ENCODE data around the gene TECTB.

DNA sequence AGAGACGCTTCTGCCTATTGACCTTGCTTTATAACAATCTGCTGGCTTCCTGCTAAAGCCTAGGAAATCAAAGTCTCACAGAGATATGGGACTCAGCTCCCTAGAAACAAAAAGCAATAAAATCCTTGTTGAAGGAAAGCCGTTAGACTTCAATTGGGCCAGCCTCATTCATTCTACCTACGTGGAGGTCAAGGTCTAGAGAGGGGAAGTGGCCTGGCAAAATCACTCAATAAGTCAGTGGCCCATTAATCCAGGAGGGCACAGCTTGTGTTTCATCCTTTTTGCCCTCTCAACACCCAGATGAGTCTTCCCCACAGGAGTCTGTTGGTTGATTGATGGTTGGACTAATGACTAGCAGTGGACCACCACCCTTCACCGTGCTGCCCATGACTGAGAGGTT is 50.3 kb downstream of the TECTB start:
- TF ChIP-seq POLR2A (IDR thresholded peaks at IDR 0.05): no peak
- TF ChIP-seq, protein P1, sequence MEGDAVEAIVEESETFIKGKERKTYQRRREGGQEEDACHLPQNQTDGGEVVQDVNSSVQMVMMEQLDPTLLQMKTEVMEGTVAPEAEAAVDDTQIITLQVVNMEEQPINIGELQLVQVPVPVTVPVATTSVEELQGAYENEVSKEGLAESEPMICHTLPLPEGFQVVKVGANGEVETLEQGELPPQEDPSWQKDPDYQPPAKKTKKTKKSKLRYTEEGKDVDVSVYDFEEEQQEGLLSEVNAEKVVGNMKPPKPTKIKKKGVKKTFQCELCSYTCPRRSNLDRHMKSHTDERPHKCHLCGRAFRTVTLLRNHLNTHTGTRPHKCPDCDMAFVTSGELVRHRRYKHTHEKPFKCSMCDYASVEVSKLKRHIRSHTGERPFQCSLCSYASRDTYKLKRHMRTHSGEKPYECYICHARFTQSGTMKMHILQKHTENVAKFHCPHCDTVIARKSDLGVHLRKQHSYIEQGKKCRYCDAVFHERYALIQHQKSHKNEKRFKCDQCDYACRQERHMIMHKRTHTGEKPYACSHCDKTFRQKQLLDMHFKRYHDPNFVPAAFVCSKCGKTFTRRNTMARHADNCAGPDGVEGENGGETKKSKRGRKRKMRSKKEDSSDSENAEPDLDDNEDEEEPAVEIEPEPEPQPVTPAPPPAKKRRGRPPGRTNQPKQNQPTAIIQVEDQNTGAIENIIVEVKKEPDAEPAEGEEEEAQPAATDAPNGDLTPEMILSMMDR (IDR thresholded peaks at IDR 0.05): no peak

All from heart left ventricle (tissue), 13 donors.